NCI-H2107 treated with DMSO at 0.1 percent for 48 hours (cell line): ENCODE measurements around the gene MASP1.

Experiments used
- DNase-seq: peaks from one replicate; lab custom pipeline; 2025; ENCODE audit not compliant: unreplicated experiment; lab: John Stamatoyannopoulos, UW

MASP1 gene

GRCh38 chr3:187291512-187292132 lies at the start of gene MASP1:
TSS of gene MASP1 (minus strand) at chr3:187291737. CDS start at chr3:187291632, 105 bp downstream.
- DNase-seq, result no peak

GRCh38 chr3:187340578-187340977 lies 49.0 kb upstream of the MASP1 start:
- no peak for DNase-seq

- DNase-seq, result no peak
Measured at GRCh38 chr3:187336322-187336721, 44.8 kb upstream of the MASP1 start.

- no peak for DNase-seq
Measured at GRCh38 chr3:187334904-187335303, 43.4 kb upstream of the MASP1 start.

- no peak for DNase-seq
Measured at GRCh38 chr3:187328691-187329090, 37.2 kb upstream of the MASP1 start.

GRCh38 chr3:187327845-187328244 lies 36.3 kb upstream of the MASP1 start:
- DNase-seq, result no peak

GRCh38 chr3:187325632-187326031 lies 34.1 kb upstream of the MASP1 start:
- DNase-seq, result no peak

GRCh38 chr3:187323091-187323490 lies 31.6 kb upstream of the MASP1 start:
- no peak for DNase-seq

- DNase-seq, result no peak
Measured at GRCh38 chr3:187322291-187322690, 30.8 kb upstream of the MASP1 start.

GRCh38 chr3:187321766-187322165 lies 30.2 kb upstream of the MASP1 start:
- no peak for DNase-seq

- peak; percentile 42 for DNase-seq
Measured at GRCh38 chr3:187319699-187320302, 28.3 kb upstream of the MASP1 start.

- DNase-seq, result peak; percentile 51
Measured at GRCh38 chr3:187318819-187319616, 27.5 kb upstream of the MASP1 start.

GRCh38 chr3:187315872-187316271 lies 24.3 kb upstream of the MASP1 start:
- no peak for DNase-seq

GRCh38 chr3:187314176-187314575 lies 22.6 kb upstream of the MASP1 start:
- DNase-seq, result no peak

GRCh38 chr3:187310954-187311470 lies 19.5 kb upstream of the MASP1 start:
- no peak for DNase-seq

GRCh38 chr3:187310226-187310625 lies 18.7 kb upstream of the MASP1 start:
- DNase-seq, result no peak

- DNase-seq, result no peak
Measured at GRCh38 chr3:187305881-187306280, 14.3 kb upstream of the MASP1 start.

- DNase-seq, result no peak
Measured at GRCh38 chr3:187299611-187300010, 8.1 kb upstream of the MASP1 start.

GRCh38 chr3:187296911-187297310 lies 5.4 kb upstream of the MASP1 start:
- DNase-seq, result no peak

- no peak for DNase-seq
Measured at GRCh38 chr3:187296058-187296457, 4.5 kb upstream of the MASP1 start.

GRCh38 chr3:187295316-187296034 lies 3.9 kb upstream of the MASP1 start:
- no peak for DNase-seq
